ENCODE data around the gene CEP41. TPM values are rescaled to one million over a fixed set of nuclear protein-coding genes. Genes with fewer than 3 reads are reported as not detected.
A peak's percentile ranks its signal among the peaks of the same experiment; 100 is the strongest.

CEP41 gene
- total and polyA plus RNA-seq, 12 donors: 2.2 to 6.3 (median 4.7) TPM

DNA sequence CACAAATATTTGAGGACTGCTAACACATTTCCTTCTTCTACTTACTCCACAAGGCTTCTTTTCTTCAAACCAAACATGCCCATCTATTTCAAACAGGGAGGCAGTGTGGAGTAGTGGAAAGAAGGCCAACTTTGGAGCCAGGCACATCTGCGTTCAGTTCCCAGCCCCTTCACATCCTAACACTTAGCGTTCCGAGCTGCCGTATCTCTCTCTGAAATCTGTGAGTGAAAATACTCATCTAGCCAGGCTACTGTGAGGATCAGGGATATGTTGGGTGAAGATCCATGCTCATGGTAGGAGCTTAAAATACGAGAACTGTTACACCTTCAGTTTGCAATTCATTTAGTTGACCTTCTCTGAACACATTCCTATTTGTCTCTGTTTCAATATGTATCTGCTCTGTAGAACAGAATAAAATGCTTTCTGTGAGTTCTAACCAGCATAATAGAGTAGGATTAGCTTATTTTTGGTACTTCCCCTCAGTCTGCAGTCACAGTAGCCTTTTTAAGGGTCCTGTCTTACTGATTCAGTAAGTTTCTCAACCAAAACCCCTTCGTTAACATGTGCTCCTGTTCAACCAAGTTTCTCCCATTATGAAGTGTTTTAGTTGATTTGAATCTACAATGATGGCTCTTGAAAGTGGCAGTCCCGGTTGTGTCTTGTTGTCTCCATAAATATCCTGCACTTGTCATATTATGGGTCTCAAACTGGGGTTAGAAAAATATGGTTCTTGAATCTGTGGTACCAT lies 47.8 kb upstream of the CEP41 start:
- Histone ChIP-seq H3K27me3 (peaks cover 0 to 88% (median 29%) of the 10 kb centered on the region in 7 donors), H3K36me3 (no peaks in the 10 kb centered on the region), H3K4me3 (no peak overlapping the region), H3K9me3 (peaks cover 0 to 7% (median 0%) of the 10 kb centered on the region in 11 donors), H3K4me1 (peaks cover 4 to 51% (median 30%) of the 10 kb centered on the region in 9 donors), H3K27ac (no peak overlapping the region)
- DNase-seq: no peak
- TF ChIP-seq, protein P1, sequence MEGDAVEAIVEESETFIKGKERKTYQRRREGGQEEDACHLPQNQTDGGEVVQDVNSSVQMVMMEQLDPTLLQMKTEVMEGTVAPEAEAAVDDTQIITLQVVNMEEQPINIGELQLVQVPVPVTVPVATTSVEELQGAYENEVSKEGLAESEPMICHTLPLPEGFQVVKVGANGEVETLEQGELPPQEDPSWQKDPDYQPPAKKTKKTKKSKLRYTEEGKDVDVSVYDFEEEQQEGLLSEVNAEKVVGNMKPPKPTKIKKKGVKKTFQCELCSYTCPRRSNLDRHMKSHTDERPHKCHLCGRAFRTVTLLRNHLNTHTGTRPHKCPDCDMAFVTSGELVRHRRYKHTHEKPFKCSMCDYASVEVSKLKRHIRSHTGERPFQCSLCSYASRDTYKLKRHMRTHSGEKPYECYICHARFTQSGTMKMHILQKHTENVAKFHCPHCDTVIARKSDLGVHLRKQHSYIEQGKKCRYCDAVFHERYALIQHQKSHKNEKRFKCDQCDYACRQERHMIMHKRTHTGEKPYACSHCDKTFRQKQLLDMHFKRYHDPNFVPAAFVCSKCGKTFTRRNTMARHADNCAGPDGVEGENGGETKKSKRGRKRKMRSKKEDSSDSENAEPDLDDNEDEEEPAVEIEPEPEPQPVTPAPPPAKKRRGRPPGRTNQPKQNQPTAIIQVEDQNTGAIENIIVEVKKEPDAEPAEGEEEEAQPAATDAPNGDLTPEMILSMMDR (IDR thresholded peaks at IDR 0.05): no peak
- ATAC-seq: no peak
- intact Hi-C loops (cut with DNase I): loop anchor here in 7 of 10 donors (5.0 to 10.0 kb wide), 5 partner anchors 64 to 236 kb away; no protein-coding TSS in a partner anchor
- WGBS, 2 donors: 69 to 74% methylated on average over 7 of the region's 7 CpGs

DNA sequence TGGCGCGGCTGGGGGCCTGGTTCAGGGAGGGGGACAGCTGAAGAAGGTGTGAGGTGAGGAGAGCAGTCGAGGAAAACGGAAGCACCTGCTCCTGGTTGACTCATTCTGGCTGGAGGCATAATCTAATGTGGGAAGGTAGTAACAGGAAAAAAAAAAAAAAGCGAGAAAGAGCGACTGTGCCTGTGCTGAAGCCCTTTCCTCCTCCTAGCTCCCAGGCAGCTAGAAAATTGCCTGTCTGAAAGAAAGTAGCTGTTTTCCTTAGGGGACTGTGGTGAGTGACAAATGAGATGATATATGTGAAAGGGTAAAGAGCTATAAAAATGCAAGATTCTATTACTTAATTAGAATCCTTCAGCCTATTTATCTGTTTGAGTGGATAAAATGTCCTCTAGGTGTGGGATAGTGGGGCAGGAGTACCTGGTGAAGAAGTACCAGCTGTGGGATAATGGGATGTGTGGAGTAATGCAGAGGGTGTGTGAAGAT lies 46.2 kb upstream of the CEP41 start:
- TF ChIP-seq, protein P1 (IDR thresholded peaks at IDR 0.05): no peak
- peak in 1 of 8 donors; percentile 45 for ATAC-seq
- peaks cover 4 to 39% (median 20%) of the 10 kb centered on the region in 9 donors for H3K4me1 ChIP-seq
- no peaks in the 10 kb centered on the region for H3K9me3 ChIP-seq
- peaks cover 0 to 77% (median 32%) of the 10 kb centered on the region in 7 donors for H3K27me3 ChIP-seq
- intact Hi-C loops (cut with DNase I): loop anchor here in 7 of 10 donors (1.0 to 10.0 kb wide), 6 partner anchors 62 to 238 kb away; no protein-coding TSS in a partner anchor
- 39 to 44% methylated on average over 6 of the region's 6 CpGs for WGBS, 2 donors
- H3K36me3 ChIP-seq: no peaks in the 10 kb centered on the region
- no peak overlapping the region for H3K27ac ChIP-seq
- H3K4me3 ChIP-seq: peak overlapping the region in 8 of 10 donors; percentile 52 to 62 (median 54)
- DNase-seq: no peak

DNA sequence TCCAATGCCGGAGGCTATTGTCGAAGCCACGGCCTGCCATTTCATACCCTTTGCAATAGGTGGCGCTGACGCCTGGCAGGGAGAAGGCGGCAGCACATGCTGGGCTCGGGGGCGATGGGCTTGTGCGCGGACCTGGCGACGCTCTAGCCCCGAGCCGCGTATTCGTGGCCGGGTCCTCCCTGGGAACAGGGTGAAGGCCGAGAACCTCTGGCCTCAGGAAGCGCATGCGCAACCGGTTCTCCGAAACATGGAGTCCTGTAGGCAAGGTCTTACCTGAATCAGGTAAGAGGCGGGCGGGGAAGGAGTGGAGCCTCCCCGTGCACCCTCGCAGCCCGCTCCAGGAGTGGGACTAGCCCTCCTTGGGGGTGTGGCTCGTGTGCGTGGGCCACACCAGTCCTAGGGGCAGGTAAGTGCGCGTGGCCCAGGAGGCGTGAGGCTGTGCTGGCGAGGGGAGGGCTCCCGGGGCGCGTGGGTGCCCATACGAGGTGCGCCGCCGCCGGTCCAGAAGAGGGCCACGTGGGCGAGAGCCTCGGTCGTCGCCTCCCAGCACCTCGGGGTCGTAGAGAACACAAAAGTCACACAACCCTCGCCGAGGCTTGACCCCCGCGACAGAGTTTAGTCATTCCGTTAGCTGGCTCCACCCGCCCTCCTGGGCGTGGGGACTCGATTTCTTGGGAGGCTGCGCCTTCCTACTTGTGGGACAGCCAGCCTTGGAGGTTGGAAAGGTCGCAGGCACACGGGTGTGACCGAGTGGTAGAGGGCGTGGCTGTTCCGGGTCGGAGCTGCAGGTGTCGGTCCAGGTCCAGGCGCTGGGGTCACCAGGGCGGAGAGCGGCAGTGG lies 45.5 kb upstream of the CEP41 start:
- Histone ChIP-seq H3K4me1 (peaks cover 4 to 35% (median 20%) of the 10 kb centered on the region in 9 donors), H3K36me3 (no peaks in the 10 kb centered on the region), H3K9me3 (no peaks in the 10 kb centered on the region), H3K27me3 (peaks cover 0 to 70% (median 32%) of the 10 kb centered on the region in 7 donors), H3K27ac (no peak overlapping the region), H3K4me3 (peak overlapping the region; percentile 16 to 62 (median 54))
- TF ChIP-seq, protein P1 (IDR thresholded peaks at IDR 0.05): peak; percentile 53 to 83 (median 73)
- 8 to 11% methylated on average over 67 of the region's 67 CpGs for WGBS, 2 donors
- peak; percentile 20 to 82 (median 69) for ATAC-seq
- intact Hi-C loops (cut with DNase I): loop anchor here in 7 of 10 donors (1.0 to 10.0 kb wide), 6 partner anchors 62 to 238 kb away; no protein-coding TSS in a partner anchor
- DNase-seq: peak; percentile 34 to 53

DNA sequence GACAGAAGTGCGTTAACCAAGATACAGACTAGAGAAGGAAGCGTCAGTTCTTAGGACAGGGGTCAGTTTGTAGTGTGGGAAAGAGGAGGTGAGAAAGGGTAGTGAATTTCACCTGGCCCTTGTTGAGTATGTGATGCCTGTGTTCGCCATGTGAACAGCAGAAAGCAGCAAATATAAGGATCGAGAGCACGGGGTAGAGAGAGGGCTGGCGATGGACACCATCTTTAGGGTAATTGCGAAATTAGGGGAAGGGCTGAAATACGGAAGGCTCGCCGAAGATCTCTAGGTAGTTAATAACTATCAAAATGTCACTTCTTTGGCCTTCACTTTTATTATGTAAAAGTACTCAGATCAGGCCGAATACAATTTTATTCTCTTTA lies 44.9 kb upstream of the CEP41 start:
- DNase-seq (no peak), ATAC-seq (no peak)
- Histone ChIP-seq H3K4me3 (peak overlapping the region in 9 of 10 donors; percentile 30 to 62 (median 54)), H3K27me3 (peaks cover 0 to 64% (median 32%) of the 10 kb centered on the region in 7 donors), H3K36me3 (no peaks in the 10 kb centered on the region), H3K27ac (no peak overlapping the region), H3K9me3 (no peaks in the 10 kb centered on the region), H3K4me1 (peaks cover 4 to 31% (median 17%) of the 10 kb centered on the region in 9 donors)
- intact Hi-C loops (cut with DNase I): loop anchor here in 7 of 10 donors (1.0 to 10.0 kb wide), 6 partner anchors 61 to 239 kb away; no protein-coding TSS in a partner anchor
- 66 to 76% methylated on average over 11 of the region's 11 CpGs for WGBS, 2 donors
- TF ChIP-seq, protein P1 (IDR thresholded peaks at IDR 0.05): no peak

All from heart right ventricle (tissue), 16 donors.